ENCODE data around the gene CSNK1A1. TPM values are rescaled to one million over a fixed set of nuclear protein-coding genes. Genes with fewer than 3 reads are reported as not detected.
"Not testable (repeated sequence)": the region's sequence is repeated elsewhere in the genome, so short reads cannot be mapped to it uniquely, and the experiment has no call there.

The CSNK1A1 gene
- total and polyA plus RNA-seq, 4 experiments from 2014 or later = 135 to 189 (median 168) TPM

GRCh38 chr5:149575131-149575530 is 23.9 kb upstream of the CSNK1A1 start:
- H3K27ac Mint-ChIP-seq = no peak overlapping the region
- H3K36me3 Mint-ChIP-seq = no peaks in the 10 kb centered on the region
- Histone ChIP-seq H3K36me3 (ENCODE audit: insufficient read depth, low read length) (no peaks in the 10 kb centered on the region), H3K4me1 (ENCODE audit: insufficient read depth, low read length) (peaks cover 9% of the 10 kb centered on the region), H3K27ac (ENCODE audit: low read depth, low read length) (no peak overlapping the region), H3K9me3 (ENCODE audit: control insufficient read depth in 1 of 2, low read length in 2 of 2) (no peaks in the 10 kb centered on the region), H3K4me3 (ENCODE audit: low read length in 2 of 2) (no peak overlapping the region), H3K27me3 (ENCODE audit: insufficient read depth, low read length) (no peaks in the 10 kb centered on the region)
- no peaks in the 10 kb centered on the region for H3K9me3 Mint-ChIP-seq
- no peaks in the 10 kb centered on the region for H3K27me3 Mint-ChIP-seq
- ChIA-PET POLR2A (ENCODE audit: partially characterized antibody) (interaction anchor here (1.1 kb wide), 1 partner anchor 207 kb away, joined by 3 read pairs; no protein-coding TSS in a partner anchor), CTCF (ENCODE audit: partially characterized antibody) (interaction anchor here (1.3 to 2.6 kb wide), 3 partner anchors 10 to 134 kb away, joined by 3 to 13 read pairs (median 5); no protein-coding TSS in a partner anchor)
- DNase-seq = no peak
- no peak overlapping the region for H3K4me3 Mint-ChIP-seq
- H3K4me1 Mint-ChIP-seq = peaks cover 0 to 13% (median 10%) of the 10 kb centered on the region in 4 donors
- intact Hi-C loops (cut with micrococcal nuclease) = no loop called here

GRCh38 chr5:149572576-149573231 is 21.5 kb upstream of the CSNK1A1 start:
- ChIA-PET CTCF (ENCODE audit: partially characterized antibody) (interaction anchor here (1.4 to 1.6 kb wide), 2 partner anchors 8 to 137 kb away, joined by 4 read pairs; no protein-coding TSS in a partner anchor), POLR2A (ENCODE audit: partially characterized antibody) (no interaction called here)
- Mint-ChIP-seq H3K9me3 (no peaks in the 10 kb centered on the region), H3K4me1 (peaks cover 0 to 13% (median 10%) of the 10 kb centered on the region in 4 donors), H3K27ac (peak overlapping the region in 1 of 7 donors; percentile 68), H3K36me3 (no peaks in the 10 kb centered on the region), H3K27me3 (no peaks in the 10 kb centered on the region), H3K4me3 (no peak overlapping the region)
- Histone ChIP-seq H3K27ac (ENCODE audit: low read depth, low read length) (no peak overlapping the region), H3K9me3 (ENCODE audit: control insufficient read depth in 1 of 2, low read length in 2 of 2) (no peaks in the 10 kb centered on the region), H3K4me1 (ENCODE audit: insufficient read depth, low read length) (peaks cover 9% of the 10 kb centered on the region), H3K4me3 (ENCODE audit: low read length in 2 of 2) (no peak overlapping the region), H3K36me3 (ENCODE audit: insufficient read depth, low read length) (no peaks in the 10 kb centered on the region), H3K27me3 (ENCODE audit: insufficient read depth, low read length) (no peaks in the 10 kb centered on the region)
- DNase-seq = no peak
- intact Hi-C loops (cut with micrococcal nuclease) = no loop called here

- Mint-ChIP-seq H3K9me3 (no peaks in the 10 kb centered on the region), H3K36me3 (no peaks in the 10 kb centered on the region), H3K27me3 (no peaks in the 10 kb centered on the region), H3K4me3 (no peak overlapping the region), H3K27ac (no peak overlapping the region), H3K4me1 (peaks cover 0 to 13% (median 10%) of the 10 kb centered on the region in 4 donors)
- Histone ChIP-seq H3K4me3 (ENCODE audit: low read length in 2 of 2) (no peak overlapping the region), H3K27me3 (ENCODE audit: insufficient read depth, low read length) (no peaks in the 10 kb centered on the region), H3K36me3 (ENCODE audit: insufficient read depth, low read length) (no peaks in the 10 kb centered on the region), H3K27ac (ENCODE audit: low read depth, low read length) (no peak overlapping the region), H3K4me1 (ENCODE audit: insufficient read depth, low read length) (peaks cover 9% of the 10 kb centered on the region), H3K9me3 (ENCODE audit: control insufficient read depth in 1 of 2, low read length in 2 of 2) (no peaks in the 10 kb centered on the region)
- CTCF ChIA-PET (ENCODE audit: partially characterized antibody) = interaction anchor here (1.4 to 8.4 kb wide), 2 partner anchors 137 to 191 kb away, joined by 4 to 84 read pairs; partner anchors contain the start of gene IL17B
- POLR2A ChIA-PET (ENCODE audit: partially characterized antibody) = no interaction called here
- intact Hi-C loops (cut with micrococcal nuclease) = no loop called here
- no peak for DNase-seq
Observed at GRCh38 chr5:149572170-149572569, 20.9 kb upstream of the CSNK1A1 start.

- Histone ChIP-seq H3K36me3 (ENCODE audit: insufficient read depth, low read length) (no peaks in the 10 kb centered on the region), H3K4me3 (ENCODE audit: low read length in 2 of 2) (no peak overlapping the region), H3K27me3 (ENCODE audit: insufficient read depth, low read length) (no peaks in the 10 kb centered on the region), H3K27ac (ENCODE audit: low read depth, low read length) (no peak overlapping the region), H3K9me3 (ENCODE audit: control insufficient read depth in 1 of 2, low read length in 2 of 2) (no peaks in the 10 kb centered on the region), H3K4me1 (ENCODE audit: insufficient read depth, low read length) (no peaks in the 10 kb centered on the region)
- CTCF ChIA-PET (ENCODE audit: partially characterized antibody) = interaction anchor here (0.8 to 8.4 kb wide), 8 partner anchors 11 to 652 kb away, joined by 3 to 84 read pairs (median 6); partner anchors contain the start of gene IL17B
- POLR2A ChIA-PET (ENCODE audit: partially characterized antibody) = no interaction called here
- DNase-seq = no peak
- Mint-ChIP-seq H3K27me3 (no peaks in the 10 kb centered on the region), H3K9me3 (no peaks in the 10 kb centered on the region), H3K4me3 (no peak overlapping the region), H3K36me3 (no peaks in the 10 kb centered on the region), H3K4me1 (peaks cover 0 to 9% (median 6%) of the 10 kb centered on the region in 4 donors), H3K27ac (no peak overlapping the region)
- intact Hi-C loops (cut with micrococcal nuclease) = loop anchor here (10.0 kb wide), 1 partner anchor 422 kb away; the partner anchor contains the start of gene ABLIM3
Observed at GRCh38 chr5:149567226-149567625, 16.0 kb upstream of the CSNK1A1 start.

- not testable (repeated sequence) for H3K36me3 Mint-ChIP-seq; H3K4me3 ChIP-seq (ENCODE audit: low read length in 2 of 2); H3K36me3 ChIP-seq (ENCODE audit: insufficient read depth, low read length); H3K27me3 Mint-ChIP-seq; H3K27me3 ChIP-seq (ENCODE audit: insufficient read depth, low read length); H3K27ac ChIP-seq (ENCODE audit: low read depth, low read length); H3K4me1 ChIP-seq (ENCODE audit: insufficient read depth, low read length); H3K9me3 Mint-ChIP-seq; H3K4me3 Mint-ChIP-seq; H3K9me3 ChIP-seq (ENCODE audit: control insufficient read depth in 1 of 2, low read length in 2 of 2)
- peaks cover 8 to 16% (median 11%) of the 10 kb centered on the region in 4 donors for H3K4me1 Mint-ChIP-seq
- peak; percentile 39 to 66 (median 64) for DNase-seq
- intact Hi-C loops (cut with micrococcal nuclease) = loop anchor here (1.0 to 10.0 kb wide), 5 partner anchors 122 to 420 kb away; partner anchors contain the start of gene ABLIM3
- peak overlapping the region in 2 of 7 donors; percentile 17 to 54 for H3K27ac Mint-ChIP-seq
- POLR2A ChIA-PET (ENCODE audit: partially characterized antibody) = interaction anchor here (0.6 kb wide), 2 partner anchors 13 to 180 kb away, joined by 3 read pairs; partner anchors contain the start of gene CSNK1A1
- CTCF ChIA-PET (ENCODE audit: partially characterized antibody) = interaction anchor here (0.6 to 8.4 kb wide), 26 partner anchors 9 to 271 kb away, joined by 3 to 84 read pairs (median 4); partner anchors contain the start of genes CSNK1A1 and IL17B
Observed at GRCh38 chr5:149564542-149565140, 13.4 kb upstream of the CSNK1A1 start.

- Histone ChIP-seq H3K9me3 (ENCODE audit: control insufficient read depth in 1 of 2, low read length in 2 of 2) (no peaks in the 10 kb centered on the region), H3K27ac (ENCODE audit: low read depth, low read length) (no peak overlapping the region), H3K4me3 (ENCODE audit: low read length in 2 of 2) (no peak overlapping the region), H3K4me1 (ENCODE audit: insufficient read depth, low read length) (peaks cover 8% of the 10 kb centered on the region), H3K36me3 (ENCODE audit: insufficient read depth, low read length) (no peaks in the 10 kb centered on the region), H3K27me3 (ENCODE audit: insufficient read depth, low read length) (no peaks in the 10 kb centered on the region)
- DNase-seq = no peak
- Mint-ChIP-seq H3K36me3 (no peaks in the 10 kb centered on the region), H3K27me3 (no peaks in the 10 kb centered on the region), H3K9me3 (no peaks in the 10 kb centered on the region), H3K4me1 (peaks cover 8 to 16% (median 11%) of the 10 kb centered on the region in 4 donors), H3K4me3 (peak overlapping the region in 1 of 8 donors; percentile 33), H3K27ac (peak overlapping the region in 3 of 7 donors; percentile 3 to 54 (median 9))
- CTCF ChIA-PET (ENCODE audit: partially characterized antibody) = interaction anchor here (1.2 to 5.8 kb wide), 8 partner anchors 12 to 251 kb away, joined by 5 to 49 read pairs (median 14); no protein-coding TSS in a partner anchor
- POLR2A ChIA-PET (ENCODE audit: partially characterized antibody) = interaction anchor here (3.8 kb wide), 1 partner anchor 13 kb away, joined by 23 read pairs; the partner anchor contains the start of gene CSNK1A1
- intact Hi-C loops (cut with micrococcal nuclease) = loop anchor here (10.0 kb wide), 1 partner anchor 419 kb away; the partner anchor contains the start of gene ABLIM3
Observed at GRCh38 chr5:149563466-149563865, 12.2 kb upstream of the CSNK1A1 start.

GRCh38 chr5:149561848-149562247 is 10.6 kb upstream of the CSNK1A1 start:
- H3K4me3 Mint-ChIP-seq = peak overlapping the region in 2 of 8 donors; percentile 61 to 66
- ChIA-PET POLR2A (ENCODE audit: partially characterized antibody) (interaction anchor here (0.6 to 3.8 kb wide), 2 partner anchors 11 to 216 kb away, joined by 3 to 23 read pairs; partner anchors contain the start of genes CSNK1A1 and GRPEL2), CTCF (ENCODE audit: partially characterized antibody) (interaction anchor here (0.9 to 5.8 kb wide), 14 partner anchors 10 to 249 kb away, joined by 3 to 49 read pairs (median 6); partner anchors contain the start of gene CSNK1A1)
- Histone ChIP-seq H3K4me3 (ENCODE audit: low read length in 2 of 2) (no peak overlapping the region), H3K27ac (ENCODE audit: low read depth, low read length) (no peak overlapping the region), H3K27me3 (ENCODE audit: insufficient read depth, low read length) (no peaks in the 10 kb centered on the region), H3K4me1 (ENCODE audit: insufficient read depth, low read length) (peaks cover 8% of the 10 kb centered on the region), H3K36me3 (ENCODE audit: insufficient read depth, low read length) (no peaks in the 10 kb centered on the region), H3K9me3 (ENCODE audit: control insufficient read depth in 1 of 2, low read length in 2 of 2) (no peaks in the 10 kb centered on the region)
- H3K4me1 Mint-ChIP-seq = peaks cover 8 to 16% (median 11%) of the 10 kb centered on the region in 4 donors
- no peaks in the 10 kb centered on the region for H3K36me3 Mint-ChIP-seq
- DNase-seq = no peak
- intact Hi-C loops (cut with micrococcal nuclease) = loop anchor here (10.0 kb wide), 1 partner anchor 417 kb away; the partner anchor contains the start of gene ABLIM3
- no peaks in the 10 kb centered on the region for H3K27me3 Mint-ChIP-seq
- no peak overlapping the region for H3K27ac Mint-ChIP-seq
- H3K9me3 Mint-ChIP-seq = no peaks in the 10 kb centered on the region
